Measurements from ENCODE around the gene SLC35E1. TPM values are rescaled to one million over a fixed set of nuclear protein-coding genes. Genes with fewer than 3 reads are reported as not detected.

SLC35E1 gene
- total and polyA plus RNA-seq, 2 experiments from 2014 or later = 17.0 to 30.3 TPM

GRCh38 chr19:16516923-16517610, 55.1 kb downstream of the SLC35E1 start (continued):
- TF ChIP-seq EZH2 (IDR thresholded peaks at IDR 0.05; ENCODE audit: low read depth, unreplicated experiment) = no peak
- TF ChIP-seq CTCF (conservative IDR thresholded peaks at IDR 0.05; ENCODE audit: low read depth in 2 of 2) = no peak
- TF ChIP-seq REST (IDR thresholded peaks at IDR 0.05; ENCODE audit: unreplicated experiment) = no peak

GRCh38 chr19:16516381-16516780, 55.8 kb downstream of the SLC35E1 start:
- H4K20me1 ChIP-seq (replicated peaks; ENCODE audit: insufficient read depth) = peaks cover 12% of the 10 kb centered on the region
- no peak overlapping the region for H3K4me3 ChIP-seq
- ATAC-seq (no peak), DNase-seq (ENCODE audit: low spot score) (no peak)
- H2AFZ ChIP-seq = no peak overlapping the region
- H3K9me2 ChIP-seq (ENCODE audit: insufficient read depth) = no peaks in the 10 kb centered on the region
- no peaks in the 10 kb centered on the region for H3K27me3 ChIP-seq (ENCODE audit: insufficient read depth)
- no peaks in the 10 kb centered on the region for H3K79me2 ChIP-seq (replicated peaks; ENCODE audit: insufficient read depth)
- H3K9me3 Mint-ChIP-seq = no peaks in the 10 kb centered on the region; the same call in 2 of the 3 replicates
- H3F3A ChIP-seq (replicated peaks; ENCODE audit: low read depth) = peaks cover 20% of the 10 kb centered on the region
- H3K36me3 Mint-ChIP-seq (ENCODE audit: low read depth) = peaks cover 50% of the 10 kb centered on the region
- no peaks in the 10 kb centered on the region for H3K4me1 ChIP-seq (ENCODE audit: insufficient read depth)
- H3K36me3 ChIP-seq (ENCODE audit: insufficient read depth) = peaks cover 16% of the 10 kb centered on the region
- no peak overlapping the region for H3K27ac Mint-ChIP-seq
- peaks cover 14% of the 10 kb centered on the region for H3K27me3 Mint-ChIP-seq (ENCODE audit: insufficient read depth, low read depth, poor library complexity)
- no peak overlapping the region for H3K4me2 ChIP-seq
- no peaks in the 10 kb centered on the region for H3K4me1 Mint-ChIP-seq
- H3K4me3 Mint-ChIP-seq = no peak overlapping the region
- TF ChIP-seq REST (IDR thresholded peaks at IDR 0.05; ENCODE audit: unreplicated experiment) = no peak
- H3K27ac ChIP-seq (ENCODE audit: low read depth) = no peak overlapping the region
